ENCODE data around the gene TRAF7. TPM values are rescaled to one million over a fixed set of nuclear protein-coding genes. Genes with fewer than 3 reads are reported as not detected.

Gene TRAF7
- total RNA-seq, 1 donor from 2014 or later: 83.9 TPM

DNA sequence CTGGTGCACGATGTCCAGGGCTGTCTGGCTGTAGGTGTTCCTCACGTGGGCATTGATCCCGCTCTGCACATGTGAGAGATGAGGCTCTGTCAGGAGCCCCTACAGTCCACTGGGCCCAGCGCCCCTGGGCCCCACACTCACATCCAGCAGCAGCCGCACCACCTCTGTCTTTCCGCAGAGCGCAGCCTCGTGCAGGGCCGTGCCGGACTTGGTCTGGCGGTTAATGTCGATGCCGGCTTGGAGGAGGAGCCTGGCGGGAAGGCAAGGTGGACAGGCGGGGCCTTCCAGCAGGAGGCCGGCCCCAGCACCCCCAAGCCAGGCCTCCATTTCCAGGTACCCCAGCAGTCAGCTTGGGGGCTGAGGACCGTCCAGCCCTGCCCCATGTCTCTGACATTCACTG is 31.6 kb downstream of the TRAF7 start:
- TF ChIP-seq, protein P1, sequence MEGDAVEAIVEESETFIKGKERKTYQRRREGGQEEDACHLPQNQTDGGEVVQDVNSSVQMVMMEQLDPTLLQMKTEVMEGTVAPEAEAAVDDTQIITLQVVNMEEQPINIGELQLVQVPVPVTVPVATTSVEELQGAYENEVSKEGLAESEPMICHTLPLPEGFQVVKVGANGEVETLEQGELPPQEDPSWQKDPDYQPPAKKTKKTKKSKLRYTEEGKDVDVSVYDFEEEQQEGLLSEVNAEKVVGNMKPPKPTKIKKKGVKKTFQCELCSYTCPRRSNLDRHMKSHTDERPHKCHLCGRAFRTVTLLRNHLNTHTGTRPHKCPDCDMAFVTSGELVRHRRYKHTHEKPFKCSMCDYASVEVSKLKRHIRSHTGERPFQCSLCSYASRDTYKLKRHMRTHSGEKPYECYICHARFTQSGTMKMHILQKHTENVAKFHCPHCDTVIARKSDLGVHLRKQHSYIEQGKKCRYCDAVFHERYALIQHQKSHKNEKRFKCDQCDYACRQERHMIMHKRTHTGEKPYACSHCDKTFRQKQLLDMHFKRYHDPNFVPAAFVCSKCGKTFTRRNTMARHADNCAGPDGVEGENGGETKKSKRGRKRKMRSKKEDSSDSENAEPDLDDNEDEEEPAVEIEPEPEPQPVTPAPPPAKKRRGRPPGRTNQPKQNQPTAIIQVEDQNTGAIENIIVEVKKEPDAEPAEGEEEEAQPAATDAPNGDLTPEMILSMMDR (IDR thresholded peaks at IDR 0.05; ENCODE audit: insufficient read depth, low read length, poor library complexity, severe bottlenecking): no peak
- DNase-seq (ENCODE audit: low read depth): no peak
- Histone ChIP-seq H3K27me3 (ENCODE audit: control insufficient read depth, insufficient read depth, low read length) (no peaks in the 10 kb centered on the region), H3K4me3 (ENCODE audit: low read depth, low read length) (no peak overlapping the region), H3K36me3 (ENCODE audit: control insufficient read depth, insufficient read depth, low read length) (no peaks in the 10 kb centered on the region)

DNA sequence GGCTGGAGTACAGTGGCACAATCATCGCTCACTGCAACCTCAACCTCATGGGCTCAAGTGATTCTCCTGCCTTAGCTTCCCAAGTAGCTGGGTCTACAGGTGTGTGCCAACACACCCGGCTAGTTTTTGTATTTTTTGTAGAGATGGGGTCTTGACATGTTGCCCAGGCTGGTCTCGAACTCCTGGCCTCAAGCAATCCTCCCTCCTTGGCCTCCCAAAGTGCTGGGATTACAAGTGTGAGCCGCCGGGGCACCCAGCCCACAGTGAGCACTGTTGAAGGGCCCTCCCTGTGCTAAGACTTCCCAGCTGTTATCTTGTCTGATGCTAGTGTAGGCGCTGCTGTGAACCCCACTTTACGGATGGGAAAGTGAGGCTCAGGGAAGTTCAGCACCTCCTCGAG is 32.8 kb downstream of the TRAF7 start:
- no peaks in the 10 kb centered on the region for H3K27me3 ChIP-seq (ENCODE audit: control insufficient read depth, insufficient read depth, low read length)
- H3K4me3 ChIP-seq (ENCODE audit: low read depth, low read length): no peak overlapping the region
- no peaks in the 10 kb centered on the region for H3K36me3 ChIP-seq (ENCODE audit: control insufficient read depth, insufficient read depth, low read length)
- no peak for DNase-seq (ENCODE audit: low read depth)
- TF ChIP-seq, protein P1 (IDR thresholded peaks at IDR 0.05; ENCODE audit: insufficient read depth, low read length, poor library complexity, severe bottlenecking): no peak

DNA sequence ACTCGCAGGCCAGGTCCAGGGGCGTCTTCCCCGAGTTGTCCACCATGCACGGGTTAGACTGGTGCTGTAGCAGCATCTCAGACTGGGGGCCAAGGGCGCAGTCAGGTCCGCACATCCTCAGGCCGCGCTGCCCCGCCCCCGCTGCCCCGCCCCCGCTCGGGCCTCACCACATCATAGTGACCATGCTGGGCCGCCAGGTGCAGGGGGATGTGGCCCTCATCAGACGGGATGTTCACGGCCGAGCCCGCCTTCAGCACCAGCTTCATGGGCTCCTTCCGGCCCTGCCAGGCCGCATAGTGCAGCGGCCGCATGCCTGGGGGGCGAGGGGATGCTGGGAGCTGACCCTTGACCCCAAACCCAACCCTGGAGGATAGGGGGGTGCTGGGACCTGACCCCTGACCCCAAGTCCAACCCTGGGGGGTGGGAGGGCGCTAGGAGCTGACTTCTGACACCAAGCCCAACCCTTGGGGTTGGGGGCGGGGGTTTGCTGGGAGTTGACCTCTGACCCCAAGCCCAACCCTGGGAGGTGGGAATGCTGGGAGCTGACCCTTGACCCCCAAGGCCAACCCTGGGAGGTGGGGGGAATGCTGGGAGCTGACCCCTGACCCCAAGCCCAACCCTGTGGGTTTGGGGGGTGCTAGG is 33.8 kb downstream of the TRAF7 start:
- Histone ChIP-seq H3K4me3 (ENCODE audit: low read depth, low read length) (no peak overlapping the region), H3K27me3 (ENCODE audit: control insufficient read depth, insufficient read depth, low read length) (peaks cover 4% of the 10 kb centered on the region), H3K36me3 (ENCODE audit: control insufficient read depth, insufficient read depth, low read length) (no peaks in the 10 kb centered on the region)
- TF ChIP-seq, protein P1 (IDR thresholded peaks at IDR 0.05; ENCODE audit: insufficient read depth, low read length, poor library complexity, severe bottlenecking): no peak
- no peak for DNase-seq (ENCODE audit: low read depth)

DNA sequence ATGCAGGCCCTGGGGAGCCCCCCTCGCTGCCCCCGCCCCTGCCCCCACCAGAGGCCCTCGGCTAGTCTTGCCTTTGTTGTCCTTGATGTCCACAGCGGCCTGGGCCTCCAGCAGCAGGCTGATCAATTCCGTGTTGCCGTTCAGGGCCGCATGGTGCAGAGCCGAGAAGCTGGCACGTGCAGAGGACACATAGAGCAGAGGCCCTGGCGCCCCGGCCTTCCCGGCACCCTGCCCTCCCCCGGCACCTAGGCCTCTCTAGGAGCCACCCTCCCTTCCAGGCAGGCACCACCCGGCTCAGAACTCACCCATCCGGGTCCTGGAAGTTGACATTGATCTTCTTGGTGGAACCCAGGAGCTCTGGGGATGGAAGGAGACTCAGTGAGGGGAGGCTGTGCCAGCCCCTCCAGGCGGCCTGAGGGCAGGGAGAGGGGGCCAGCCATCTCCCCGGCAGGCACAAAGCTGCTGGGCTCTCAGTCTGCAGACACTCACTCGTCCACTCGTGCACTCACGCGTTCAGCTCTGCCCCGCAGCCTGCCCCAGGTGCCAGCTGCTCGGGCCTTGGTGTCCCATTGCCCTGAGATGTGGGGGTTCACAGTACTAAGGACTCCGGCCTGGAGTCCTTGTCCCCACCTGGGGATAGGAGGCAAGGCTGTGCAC is 34.5 kb downstream of the TRAF7 start:
- no peak overlapping the region for H3K4me3 ChIP-seq (ENCODE audit: low read depth, low read length)
- peaks cover 12% of the 10 kb centered on the region for H3K27me3 ChIP-seq (ENCODE audit: control insufficient read depth, insufficient read depth, low read length)
- DNase-seq (ENCODE audit: low read depth): no peak
- TF ChIP-seq, protein P1 (IDR thresholded peaks at IDR 0.05; ENCODE audit: insufficient read depth, low read length, poor library complexity, severe bottlenecking): no peak
- no peaks in the 10 kb centered on the region for H3K36me3 ChIP-seq (ENCODE audit: control insufficient read depth, insufficient read depth, low read length)

DNA sequence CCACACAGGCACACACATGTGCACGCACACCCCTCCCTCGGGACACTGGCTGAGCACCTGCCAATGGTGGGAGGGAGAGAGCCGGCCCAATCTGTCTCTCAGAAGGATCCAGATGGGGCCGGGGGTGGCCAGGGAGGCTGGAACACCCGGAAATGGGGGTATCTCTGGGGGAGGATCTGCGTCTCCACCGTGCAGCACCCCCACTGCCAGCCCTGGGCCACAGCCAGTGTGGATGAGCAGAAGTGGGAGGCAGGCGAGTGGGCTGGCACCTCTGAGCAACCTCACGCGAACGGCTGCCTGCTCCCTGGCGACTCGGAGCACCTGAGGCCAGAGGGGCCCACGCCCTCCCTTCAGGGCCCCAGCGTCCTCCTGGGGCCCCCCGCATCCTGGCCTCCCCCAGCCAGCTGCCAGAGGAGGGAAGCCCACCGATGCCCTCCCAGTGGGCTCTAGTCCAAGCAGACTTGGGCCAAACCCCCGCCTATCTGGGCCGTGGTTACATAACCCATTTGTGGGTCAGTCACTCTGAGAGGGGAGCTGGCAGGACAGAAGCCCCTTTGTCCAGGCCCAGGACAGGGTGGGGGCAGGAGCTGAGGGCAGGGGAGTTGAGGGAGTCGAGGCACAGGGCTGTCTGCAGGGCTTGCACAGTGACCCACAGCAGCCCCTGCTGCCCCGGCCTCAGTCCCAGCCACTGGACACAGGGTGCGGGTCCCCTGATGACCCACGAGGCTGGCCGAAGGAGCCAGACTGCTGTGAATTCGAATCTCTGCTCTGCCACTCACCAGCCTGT is 35.3 kb downstream of the TRAF7 start:
- no peak for DNase-seq (ENCODE audit: low read depth)
- Histone ChIP-seq H3K36me3 (ENCODE audit: control insufficient read depth, insufficient read depth, low read length) (no peaks in the 10 kb centered on the region), H3K4me3 (ENCODE audit: low read depth, low read length) (no peak overlapping the region), H3K27me3 (ENCODE audit: control insufficient read depth, insufficient read depth, low read length) (peaks cover 19% of the 10 kb centered on the region)
- TF ChIP-seq, protein P1 (IDR thresholded peaks at IDR 0.05; ENCODE audit: insufficient read depth, low read length, poor library complexity, severe bottlenecking): no peak

All from kidney epithelial cell (primary cell).